GM21367 (cell line): ENCODE data around the gene ZNF473.

ENCODE experiments used
- ATAC-seq: cut with Tn5 transposase; IDR thresholded peaks from one replicate; pipeline ENCODE4 v1.9.1; 2021; ENCODE audit not compliant: unreplicated experiment

ZNF473 gene

GRCh38 chr19:50025794-50026549 is at the start of gene ZNF473:
TSS of gene ZNF473 (plus strand) at chr19:50026005. CDS start at chr19:50031083, 5,078 bp downstream.
- peak; percentile 46 for ATAC-seq

GRCh38 chr19:49976496-49976895 is 49.3 kb upstream of the ZNF473 start:
- ATAC-seq: no peak

GRCh38 chr19:49977076-49977475 is 48.7 kb upstream of the ZNF473 start:
- no peak for ATAC-seq

- ATAC-seq: no peak
Measured at GRCh38 chr19:49977881-49978280, 47.9 kb upstream of the ZNF473 start.

GRCh38 chr19:49978324-49978723 is 47.5 kb upstream of the ZNF473 start:
- no peak for ATAC-seq

GRCh38 chr19:49981603-49982593 is 43.9 kb upstream of the ZNF473 start:
- ATAC-seq: no peak

GRCh38 chr19:49983645-49984229 is 42.1 kb upstream of the ZNF473 start:
- no peak for ATAC-seq

- ATAC-seq: no peak
Measured at GRCh38 chr19:49984491-49984890, 41.3 kb upstream of the ZNF473 start.

GRCh38 chr19:49985871-49986270 is 39.9 kb upstream of the ZNF473 start:
- ATAC-seq: no peak

GRCh38 chr19:49986354-49986753 is 39.5 kb upstream of the ZNF473 start:
- no peak for ATAC-seq

GRCh38 chr19:49987159-49987698 is 38.6 kb upstream of the ZNF473 start:
- ATAC-seq: no peak

GRCh38 chr19:49988007-49988406 is 37.8 kb upstream of the ZNF473 start:
- no peak for ATAC-seq

GRCh38 chr19:49988433-49988832 is 37.4 kb upstream of the ZNF473 start:
- ATAC-seq: no peak

- ATAC-seq: no peak
Measured at GRCh38 chr19:49997709-49998108, 28.1 kb upstream of the ZNF473 start.

- no peak for ATAC-seq
Measured at GRCh38 chr19:49999371-50000010, 26.3 kb upstream of the ZNF473 start.

- no peak for ATAC-seq
Measured at GRCh38 chr19:50000038-50000840, 25.6 kb upstream of the ZNF473 start.

GRCh38 chr19:50000841-50001557 is 24.8 kb upstream of the ZNF473 start:
- ATAC-seq: no peak

- ATAC-seq: no peak
Measured at GRCh38 chr19:50001775-50002174, 24.0 kb upstream of the ZNF473 start.

- no peak for ATAC-seq
Measured at GRCh38 chr19:50002386-50002960, 23.3 kb upstream of the ZNF473 start.
